ENCODE measurements around the gene KRT5.

The KRT5 gene

DNA sequence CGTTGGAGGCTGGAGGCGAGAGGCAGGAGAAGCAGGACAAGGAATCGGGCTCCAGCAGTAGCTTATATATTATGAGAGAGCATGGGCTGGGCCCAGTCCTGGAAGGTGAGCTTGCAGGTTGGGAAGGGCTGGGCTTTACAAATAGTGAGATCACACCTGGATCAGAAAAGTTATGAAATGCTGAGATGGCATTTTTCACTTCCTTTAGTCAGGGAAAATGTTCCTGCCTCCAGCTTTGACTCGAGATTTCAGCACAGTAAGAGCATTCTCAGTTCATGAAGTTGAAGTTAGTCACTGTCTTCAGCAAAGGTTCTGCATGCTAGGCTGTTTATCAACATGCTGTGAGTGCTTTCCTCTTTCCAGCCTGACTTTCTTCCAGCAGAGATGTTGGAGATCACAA is 46.4 kb downstream of the KRT5 start, which contains the start of gene KRT6C:
Gene KRT6C (minus strand): TSS at position 38 of the 400 bp plus-strand sequence. CDS start 68 bp downstream, outside the sequence.
- TF ChIP-seq, protein P1, sequence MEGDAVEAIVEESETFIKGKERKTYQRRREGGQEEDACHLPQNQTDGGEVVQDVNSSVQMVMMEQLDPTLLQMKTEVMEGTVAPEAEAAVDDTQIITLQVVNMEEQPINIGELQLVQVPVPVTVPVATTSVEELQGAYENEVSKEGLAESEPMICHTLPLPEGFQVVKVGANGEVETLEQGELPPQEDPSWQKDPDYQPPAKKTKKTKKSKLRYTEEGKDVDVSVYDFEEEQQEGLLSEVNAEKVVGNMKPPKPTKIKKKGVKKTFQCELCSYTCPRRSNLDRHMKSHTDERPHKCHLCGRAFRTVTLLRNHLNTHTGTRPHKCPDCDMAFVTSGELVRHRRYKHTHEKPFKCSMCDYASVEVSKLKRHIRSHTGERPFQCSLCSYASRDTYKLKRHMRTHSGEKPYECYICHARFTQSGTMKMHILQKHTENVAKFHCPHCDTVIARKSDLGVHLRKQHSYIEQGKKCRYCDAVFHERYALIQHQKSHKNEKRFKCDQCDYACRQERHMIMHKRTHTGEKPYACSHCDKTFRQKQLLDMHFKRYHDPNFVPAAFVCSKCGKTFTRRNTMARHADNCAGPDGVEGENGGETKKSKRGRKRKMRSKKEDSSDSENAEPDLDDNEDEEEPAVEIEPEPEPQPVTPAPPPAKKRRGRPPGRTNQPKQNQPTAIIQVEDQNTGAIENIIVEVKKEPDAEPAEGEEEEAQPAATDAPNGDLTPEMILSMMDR (IDR thresholded peaks at IDR 0.05; ENCODE audit: low read depth, low read length, missing control alignments) = no peak
- no peak for DNase-seq (ENCODE audit: extremely low read depth, low read depth)

DNA sequence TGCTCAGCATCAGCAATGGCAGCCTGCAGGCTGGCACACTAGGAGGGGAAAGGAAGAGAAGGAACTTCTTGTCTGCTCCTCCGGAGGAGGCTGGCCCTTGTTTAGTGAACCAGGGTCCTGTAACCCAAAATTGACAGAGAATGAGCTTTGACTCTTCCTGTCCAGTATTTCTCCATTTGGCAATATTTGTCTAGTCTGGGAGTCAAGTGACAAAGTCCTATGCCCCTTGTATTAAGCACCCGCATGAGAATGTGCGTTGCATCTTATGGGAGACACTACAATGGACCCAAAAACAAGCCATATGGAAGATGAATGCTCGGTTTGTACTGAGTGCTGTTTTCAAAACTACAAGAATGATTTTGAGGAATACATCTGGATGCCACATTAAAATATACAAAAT is 50.3 kb downstream of the KRT5 start:
- no peak for DNase-seq (ENCODE audit: extremely low read depth, low read depth)
- TF ChIP-seq, protein P1 (IDR thresholded peaks at IDR 0.05; ENCODE audit: low read depth, low read length, missing control alignments) = no peak

More for the DNA sequence above, 46.4 kb downstream of the KRT5 start, which contains the start of gene KRT6C:
- H3K4me3 ChIP-seq (replicated peaks; ENCODE audit: low read depth, low read length) = no peak within 1 kb of the TSS

DNA sequence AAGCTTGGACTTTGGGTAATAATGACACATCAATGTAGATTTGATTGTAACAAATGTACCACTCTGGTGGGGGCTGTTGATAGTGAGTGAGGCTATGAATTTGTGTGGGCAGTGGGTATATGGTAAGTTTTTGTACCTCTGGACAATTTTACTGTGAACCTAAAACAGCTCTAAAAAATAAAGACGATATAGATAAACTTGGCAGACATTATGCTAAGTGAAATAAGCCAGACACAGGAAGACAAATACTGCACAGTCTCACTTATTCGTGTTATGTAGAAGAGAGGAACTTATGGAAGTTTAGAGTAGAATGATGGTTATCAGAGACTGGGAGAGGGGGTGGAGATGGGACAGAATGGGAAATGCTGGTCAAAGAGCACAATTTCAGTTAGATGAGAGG is 55.3 kb downstream of the KRT5 start:
- TF ChIP-seq, protein P1 (IDR thresholded peaks at IDR 0.05; ENCODE audit: low read depth, low read length, missing control alignments) = no peak
- no peak overlapping the region for H3K4me3 ChIP-seq (replicated peaks; ENCODE audit: low read depth, low read length)
- no peak for DNase-seq (ENCODE audit: extremely low read depth, low read depth)

More for the DNA sequence above, 50.3 kb downstream of the KRT5 start:
- H3K4me3 ChIP-seq (replicated peaks; ENCODE audit: low read depth, low read length) = no peak overlapping the region
